ENCODE data around the gene ARL5A. TPM values are rescaled to one million over a fixed set of nuclear protein-coding genes. Genes with fewer than 3 reads are reported as not detected.

The ARL5A gene
- total and polyA plus RNA-seq, 2 donors (not counting 3 experiments of a cell fraction or from before 2014, with no cell fraction given): 25.8 to 73.2 TPM

GRCh38 chr2:151802315-151802714 lies 25.9 kb downstream of the ARL5A start:
- ChIA-PET POLR2A (no interaction called here), CTCF (interaction anchor here (0.7 kb wide), 1 partner anchor 37 kb away, joined by 4 read pairs; no protein-coding TSS in a partner anchor)
- no peaks in the 10 kb centered on the region for H3K79me2 ChIP-seq (ENCODE audit: control insufficient read depth, insufficient read depth, low read length)
- peaks cover 5% of the 10 kb centered on the region for H3K4me1 ChIP-seq (ENCODE audit: control insufficient read depth, extremely low read depth, insufficient read depth, low read length)
- H3K9ac ChIP-seq (replicated peaks; ENCODE audit: extremely low read depth, insufficient read depth, low read length): no peak overlapping the region
- H3K9me1 ChIP-seq (replicated peaks; ENCODE audit: control insufficient read depth, extremely low read depth, insufficient read depth, low read length): no peaks in the 10 kb centered on the region
- H3K36me3 ChIP-seq (ENCODE audit: control insufficient read depth in 2 of 2, extremely low read depth in 1 of 2, insufficient read depth in 2 of 2, low read length in 2 of 2): peaks cover 4 to 12% of the 10 kb centered on the region in 2 experiments
- no peak for TF ChIP-seq MAX (IDR thresholded peaks at IDR 0.05; ENCODE audit: insufficient read depth, insufficient read length)
- TF ChIP-seq FOS (IDR thresholded peaks at IDR 0.05; ENCODE audit: borderline replicate concordance, insufficient read depth, low read length): no peak
- TF ChIP-seq JUN (IDR thresholded peaks at IDR 0.05; ENCODE audit: borderline replicate concordance, insufficient read depth, insufficient read length, low read depth): no peak
- no peak for TF ChIP-seq GATA2 (IDR thresholded peaks at IDR 0.05; ENCODE audit: insufficient read depth, insufficient read length, low read depth, low read length)
- TF ChIP-seq EZH2 (IDR thresholded peaks at IDR 0.05; ENCODE audit: borderline replicate concordance, low read depth, low read length, severe bottlenecking): no peak
- no peak for TF ChIP-seq POLR2AphosphoS5 (IDR thresholded peaks at IDR 0.05; ENCODE audit: insufficient read depth, low read depth, low read length)
- TF ChIP-seq, protein P1, sequence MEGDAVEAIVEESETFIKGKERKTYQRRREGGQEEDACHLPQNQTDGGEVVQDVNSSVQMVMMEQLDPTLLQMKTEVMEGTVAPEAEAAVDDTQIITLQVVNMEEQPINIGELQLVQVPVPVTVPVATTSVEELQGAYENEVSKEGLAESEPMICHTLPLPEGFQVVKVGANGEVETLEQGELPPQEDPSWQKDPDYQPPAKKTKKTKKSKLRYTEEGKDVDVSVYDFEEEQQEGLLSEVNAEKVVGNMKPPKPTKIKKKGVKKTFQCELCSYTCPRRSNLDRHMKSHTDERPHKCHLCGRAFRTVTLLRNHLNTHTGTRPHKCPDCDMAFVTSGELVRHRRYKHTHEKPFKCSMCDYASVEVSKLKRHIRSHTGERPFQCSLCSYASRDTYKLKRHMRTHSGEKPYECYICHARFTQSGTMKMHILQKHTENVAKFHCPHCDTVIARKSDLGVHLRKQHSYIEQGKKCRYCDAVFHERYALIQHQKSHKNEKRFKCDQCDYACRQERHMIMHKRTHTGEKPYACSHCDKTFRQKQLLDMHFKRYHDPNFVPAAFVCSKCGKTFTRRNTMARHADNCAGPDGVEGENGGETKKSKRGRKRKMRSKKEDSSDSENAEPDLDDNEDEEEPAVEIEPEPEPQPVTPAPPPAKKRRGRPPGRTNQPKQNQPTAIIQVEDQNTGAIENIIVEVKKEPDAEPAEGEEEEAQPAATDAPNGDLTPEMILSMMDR (IDR thresholded peaks at IDR 0.05; ENCODE audit: extremely low read depth in 1 of 2, insufficient read depth in 1 of 2, low read depth in 1 of 2, low read length in 2 of 2): no peak
- no peak for TF ChIP-seq MYC (IDR thresholded peaks at IDR 0.05; ENCODE audit: low read depth, low read length)
- TF ChIP-seq POLR2A (IDR thresholded peaks at IDR 0.05; ENCODE audit: low read depth, low read length): no peak
- no peaks in the 10 kb centered on the region for H3K27me3 ChIP-seq (ENCODE audit: control insufficient read depth in 2 of 2, insufficient read depth in 2 of 2, low read length in 2 of 2)
- DNase-seq (ENCODE audit: low read depth, low spot score) (no peak), FAIRE-seq (no peak)
- intact Hi-C loops (cut with micrococcal nuclease) (no loop called here), dilution Hi-C loops (cut with MboI; ENCODE audit: extremely low pct_ligation_motif_present, low sequenced_read_pairs) (no loop called here)
- no peaks in the 10 kb centered on the region for H3K9me3 ChIP-seq (replicated peaks; ENCODE audit: control insufficient read depth, insufficient read depth, low read length)
- H4K20me1 ChIP-seq (replicated peaks; ENCODE audit: control insufficient read depth, extremely low read depth, insufficient read depth, low read length): no peaks in the 10 kb centered on the region
- no peak overlapping the region for H3K27ac ChIP-seq (ENCODE audit: insufficient read depth, low read depth, low read length)
- TSS peak; percentile 8 for BruUV-seq (replicated peaks)
- no peak overlapping the region for H3K4me3 ChIP-seq (replicated peaks in 1 of 3; ENCODE audit: insufficient read depth in 1 of 3, low read depth in 1 of 3, low read length in 3 of 3)
- no peak overlapping the region for H2AFZ ChIP-seq (ENCODE audit: low read depth, low read length)
- H3K4me2 ChIP-seq (ENCODE audit: insufficient read depth, low read length): no peak overlapping the region
